H9 (cell line): ENCODE measurements around the gene PEX26. TPM values are rescaled to one million over a fixed set of nuclear protein-coding genes. Genes with fewer than 3 reads are reported as not detected.

ENCODE experiments used
- DNase-seq: peaks from one replicate; pipeline ENCODE4 v3.0.0-alpha.2; 2017
- H2AFZ ChIP-seq: one replicate; pipeline ENCODE4 v1.6.1; 2013; ENCODE audit warnings: mild to moderate bottlenecking, low read length, control low read depth, moderate library complexity
- H2AK5ac ChIP-seq: 2 replicates; pipeline ENCODE4 v1.6.1; 2013; ENCODE audit warnings: low read length, control low read depth, mixed read lengths; ENCODE audit not compliant: insufficient read length
- H2BK120ac ChIP-seq: one replicate; pipeline ENCODE4 v1.6.1; 2013; ENCODE audit warnings: low read depth, mild to moderate bottlenecking, low read length, control low read depth, inconsistent platforms; ENCODE audit not compliant: poor library complexity, severe bottlenecking
- H2BK12ac ChIP-seq: 2 replicates; pipeline ENCODE4 v1.6.1; 2013; ENCODE audit warnings: low read length, control low read depth, mixed read lengths, low read depth; ENCODE audit not compliant: insufficient read length
- H2BK15ac ChIP-seq: 2 replicates; pipeline ENCODE4 v1.6.1; 2013; ENCODE audit warnings: low read depth, low read length, control low read depth
- H2BK20ac ChIP-seq: one replicate; pipeline ENCODE4 v1.6.1; 2013; ENCODE audit warnings: low read depth, mild to moderate bottlenecking, low read length, control low read depth, inconsistent platforms; ENCODE audit not compliant: poor library complexity, severe bottlenecking
- H2BK5ac ChIP-seq: 2 replicates; pipeline ENCODE4 v1.6.1; 2013; ENCODE audit warnings: low read length, control low read depth, mixed read lengths; ENCODE audit not compliant: insufficient read length
- H3K14ac ChIP-seq: 2 replicates; pipeline ENCODE4 v1.6.1; 2013; ENCODE audit warnings: low read length, control low read depth; ENCODE audit not compliant: insufficient read depth
- H3K18ac ChIP-seq: 2 replicates; pipeline ENCODE4 v1.6.1; 2013; ENCODE audit warnings: low read depth, mild to moderate bottlenecking, mixed read lengths, low read length, control low read depth; ENCODE audit not compliant: insufficient read length
- H3K23ac ChIP-seq: 2 replicates; pipeline ENCODE4 v1.6.1; 2013; ENCODE audit warnings: low read length, control low read depth, mixed read lengths, low read depth; ENCODE audit not compliant: insufficient read length
- H3K23me2 ChIP-seq: 2 replicates; pipeline ENCODE4 v1.6.1; 2013; ENCODE audit warnings: low read depth, mild to moderate bottlenecking, mixed read lengths, low read length, control low read depth; ENCODE audit not compliant: insufficient read length, poor library complexity, severe bottlenecking
- H3K27ac ChIP-seq: 2 replicates; pipeline ENCODE4 v1.5.1; 2013; ENCODE audit warnings: low read length, control low read depth, mixed read lengths, low read depth; ENCODE audit not compliant: insufficient read length
- H3K27me3 ChIP-seq: 2 replicates; pipeline ENCODE4 v1.6.1; 2013; ENCODE audit warnings: low read length, control low read depth, inconsistent platforms; ENCODE audit not compliant: insufficient read depth
- H3K4ac ChIP-seq: 2 replicates; pipeline ENCODE4 v1.6.1; 2013; ENCODE audit warnings: low read depth, mild to moderate bottlenecking, control low read depth, inconsistent platforms, low read length, moderate library complexity
- H3K4me1 ChIP-seq: 2 replicates; pipeline ENCODE4 v1.6.1; 2013; ENCODE audit warnings: low read length, control low read depth, inconsistent platforms; ENCODE audit not compliant: insufficient read depth
- H3K4me2 ChIP-seq: 2 replicates; pipeline ENCODE4 v1.6.1; 2013; ENCODE audit warnings: low read length, control low read depth, mixed read lengths; ENCODE audit not compliant: insufficient read length, insufficient read depth
- H3K56ac ChIP-seq: 2 replicates; pipeline ENCODE4 v1.6.1; 2013; ENCODE audit warnings: low read depth, mild to moderate bottlenecking, mixed read lengths, low read length, control low read depth; ENCODE audit not compliant: insufficient read length
- H3K79me1 ChIP-seq: 2 replicates; pipeline ENCODE4 v1.6.1; 2013; ENCODE audit warnings: low read depth, mild to moderate bottlenecking, moderate library complexity, low read length, control low read depth, inconsistent platforms; ENCODE audit not compliant: insufficient read depth, poor library complexity, severe bottlenecking
- H3K79me2 ChIP-seq: 2 replicates; pipeline ENCODE4 v1.6.1; 2013; ENCODE audit warnings: low read length, control low read depth, inconsistent platforms; ENCODE audit not compliant: insufficient read depth
- H3K9ac ChIP-seq: 2 replicates; pipeline ENCODE4 v1.6.1; 2013; ENCODE audit warnings: low read length, control low read depth, mixed read lengths; ENCODE audit not compliant: insufficient read length; ENCODE audit errors: extremely low read depth
- H3K9me3 ChIP-seq: one replicate; pipeline ENCODE4 v1.6.1; 2013; ENCODE audit warnings: low read depth, low read length, inconsistent platforms; ENCODE audit not compliant: control insufficient read depth
- H3T11ph ChIP-seq: one replicate; pipeline ENCODE4 v1.6.1; 2013; ENCODE audit warnings: mild to moderate bottlenecking, low read length, control low read depth, inconsistent platforms
- H4K20me1 ChIP-seq: one replicate; pipeline ENCODE4 v1.6.1; 2013; ENCODE audit not compliant: control insufficient read depth, insufficient read length, insufficient read depth
- H4K5ac ChIP-seq: 2 replicates; pipeline ENCODE4 v1.6.1; 2013; ENCODE audit warnings: low read depth, mild to moderate bottlenecking, mixed read lengths, low read length, control low read depth; ENCODE audit not compliant: insufficient read length
- H4K8ac ChIP-seq: replicated peaks from 2 replicates; pipeline ENCODE4 v1.6.1; 2013; ENCODE audit warnings: low read length, control low read depth, mixed read lengths, low read depth; ENCODE audit not compliant: insufficient read length
- H4K91ac ChIP-seq: 2 replicates; pipeline ENCODE4 v1.6.1; 2013; ENCODE audit warnings: low read depth, mild to moderate bottlenecking, moderate library complexity, mixed read lengths, low read length, control low read depth; ENCODE audit not compliant: insufficient read length
- H3K27ac Mint-ChIP-seq, 3 experiments: 2 replicates in 2 of 3; 3 replicates in 1 of 3; pipeline ENCODE4 v1.8.0; 2020 to 2021; ENCODE audit warnings: mixed read lengths in 3 of 3, mild to moderate bottlenecking in 1 of 3, moderate library complexity in 1 of 3
- H3K27me3 Mint-ChIP-seq: 2 replicates; pipeline ENCODE4 v1.8.0; 2021; ENCODE audit warnings: low read depth, mild to moderate bottlenecking, moderate library complexity, mixed read lengths
- H3K36me3 Mint-ChIP-seq, 3 experiments: 2 replicates in 2 of 3; 3 replicates in 1 of 3; pipeline ENCODE4 v1.8.0; 2020 to 2021; ENCODE audit warnings: low read depth in 3 of 3, mixed read lengths in 3 of 3; ENCODE audit not compliant: insufficient read depth in 1 of 3
- H3K4me1 Mint-ChIP-seq, 2 experiments: 2 replicates each; pipeline ENCODE4 v1.8.0; 2020; ENCODE audit warnings: mixed read lengths in 2 of 2
- H3K4me3 Mint-ChIP-seq, 2 experiments: 2 replicates in 1 of 2; 3 replicates in 1 of 2; pipeline ENCODE4 v1.8.0; 2020 to 2021; ENCODE audit warnings: mild to moderate bottlenecking in 2 of 2, mixed read lengths in 2 of 2, moderate library complexity in 1 of 2
- H3K9me3 Mint-ChIP-seq, 2 experiments: 2 replicates in 1 of 2; 3 replicates in 1 of 2; pipeline ENCODE4 v1.8.0; 2020; ENCODE audit warnings: mild to moderate bottlenecking in 2 of 2, mixed read lengths in 2 of 2, moderate library complexity in 1 of 2
- CTCF ChIP-seq: fragments of 200-600 bp; sonication (generic); conservative IDR thresholded peaks from 3 replicates; pipeline ENCODE4 v1.8.0; 2021; ENCODE audit warnings: antibody characterized with exemption, mild to moderate bottlenecking
- WGBS: extraction: QIAGEN DNeasy Blood & Tissue Kit; methylation state at CpG from one replicate; pipeline ENCODE4 v1.1.7; 2013; ENCODE audit warnings: missing lambda C conversion rate, low lambda C conversion rate, mixed read lengths; ENCODE audit not compliant: insufficient read length; ENCODE audit errors: extremely low coverage; 5-methylcytosine and 5-hydroxymethylcytosine counted together
- total RNA-seq: library from RNA; stranded (reverse); gene quantifications from 2 replicates; pipeline ENCODE4 v1.2.1, GENCODE V29; 2021

PEX26 gene
- total RNA-seq, 1 experiment from 2014 or later = 35.4 TPM

DNA sequence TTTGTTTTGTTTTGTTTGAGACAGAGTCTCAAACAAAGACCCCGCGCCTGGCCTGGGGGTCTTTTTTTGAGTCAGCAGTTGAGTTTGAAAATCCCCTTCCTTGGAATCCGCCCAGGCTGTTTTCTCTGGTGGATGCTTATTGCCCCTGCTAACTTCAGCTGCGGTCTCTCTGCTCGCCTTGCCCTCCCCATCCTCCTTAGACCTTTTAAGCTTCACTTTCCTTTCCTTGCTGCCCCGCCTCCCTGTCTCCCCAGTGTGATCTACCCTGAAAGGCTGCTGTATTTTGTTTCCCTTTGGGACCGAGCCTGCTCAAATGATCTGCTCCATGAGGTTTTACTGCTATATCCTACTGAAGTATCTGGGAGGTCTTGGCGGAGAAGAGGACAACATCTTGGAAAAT, 74.7 kb downstream of the PEX26 start:
- no peaks in the 10 kb centered on the region for H3K23me2 ChIP-seq
- no peak overlapping the region for H2BK15ac ChIP-seq
- H2AK5ac ChIP-seq = no peak overlapping the region
- H3K27ac ChIP-seq = no peak overlapping the region
- H2BK12ac ChIP-seq = no peak overlapping the region
- no peak overlapping the region for H2AFZ ChIP-seq
- H2BK20ac ChIP-seq = no peak overlapping the region
- H3K4ac ChIP-seq = no peak overlapping the region
- Mint-ChIP-seq H3K4me1 (peaks cover 8 to 12% of the 10 kb centered on the region in 2 experiments), H3K27me3 (peaks cover 30% of the 10 kb centered on the region), H3K9me3 (no peaks in the 10 kb centered on the region; a peak in 1 of 5 replicates), H3K27ac (no peak overlapping the region), H3K36me3 (no peaks in the 10 kb centered on the region; a peak in 1 of 7 replicates), H3K4me3 (no peak overlapping the region)
- H3K18ac ChIP-seq = no peak overlapping the region
- no peak overlapping the region for H3T11ph ChIP-seq
- H3K9me3 ChIP-seq = no peaks in the 10 kb centered on the region
- H3K4me1 ChIP-seq = no peaks in the 10 kb centered on the region
- no peak overlapping the region for H2BK5ac ChIP-seq
- H3K23ac ChIP-seq = no peak overlapping the region
- H3K4me2 ChIP-seq = no peak overlapping the region
- H4K91ac ChIP-seq = no peak overlapping the region
- no peak overlapping the region for H4K8ac ChIP-seq
- no peak overlapping the region for H4K5ac ChIP-seq
- no CpG with 5 or more reads among the region's 8 CpGs for WGBS
- no peak overlapping the region for H3K9ac ChIP-seq
- no peaks in the 10 kb centered on the region; the same call in 1 of the 2 replicates for H3K27me3 ChIP-seq
- H3K79me1 ChIP-seq = no peaks in the 10 kb centered on the region
- H2BK120ac ChIP-seq = no peak overlapping the region
- H4K20me1 ChIP-seq = no peaks in the 10 kb centered on the region
- H3K79me2 ChIP-seq = no peaks in the 10 kb centered on the region
- H3K14ac ChIP-seq = no peak overlapping the region
- DNase-seq = no peak
- no peak overlapping the region for H3K56ac ChIP-seq
- TF ChIP-seq CTCF = no peak
